AG09309 (cell line): Measurements from ENCODE around the gene CDH13.

ENCODE experiments used
- DNase-seq: peaks from one replicate; pipeline ENCODE4 v3.0.0-alpha.2; 2010; ENCODE audit warnings: low read depth
- H3K4me3 ChIP-seq: 2 replicates; pipeline ENCODE4 v1.5.1; 2011; ENCODE audit warnings: mild to moderate bottlenecking, low read depth, low read length, moderate library complexity; ENCODE audit not compliant: control insufficient read depth
- CTCF ChIP-seq: IDR thresholded peaks from 2 replicates; pipeline ENCODE4 v1.5.1; 2011; ENCODE audit warnings: mild to moderate bottlenecking, low read depth, low read length, inconsistent platforms; ENCODE audit not compliant: insufficient read depth, control insufficient read depth; ENCODE audit errors: missing control alignments

The CDH13 gene

GRCh38 chr16:83586461-83587200, 959.9 kb downstream of the CDH13 start:
- TF ChIP-seq CTCF: no peak
- no peak for DNase-seq
- no peak overlapping the region for H3K4me3 ChIP-seq

- TF ChIP-seq CTCF: no peak
- no peak overlapping the region for H3K4me3 ChIP-seq
- DNase-seq: no peak
Observed at GRCh38 chr16:83587201-83587600, 960.4 kb downstream of the CDH13 start.

GRCh38 chr16:83588070-83588469, 961.3 kb downstream of the CDH13 start:
- DNase-seq: no peak
- TF ChIP-seq CTCF: no peak
- no peak overlapping the region for H3K4me3 ChIP-seq

- no peak overlapping the region for H3K4me3 ChIP-seq
- TF ChIP-seq CTCF: no peak
- DNase-seq: no peak
Observed at GRCh38 chr16:83589576-83589975, 962.8 kb downstream of the CDH13 start.

- no peak for TF ChIP-seq CTCF
- no peak overlapping the region for H3K4me3 ChIP-seq
- no peak for DNase-seq
Observed at GRCh38 chr16:83592778-83593177, 966.0 kb downstream of the CDH13 start.

- DNase-seq: no peak
- no peak for TF ChIP-seq CTCF
- H3K4me3 ChIP-seq: no peak overlapping the region
Observed at GRCh38 chr16:83599789-83600462, 973.2 kb downstream of the CDH13 start.
